ENCODE results near the gene PARVA.

DNA sequence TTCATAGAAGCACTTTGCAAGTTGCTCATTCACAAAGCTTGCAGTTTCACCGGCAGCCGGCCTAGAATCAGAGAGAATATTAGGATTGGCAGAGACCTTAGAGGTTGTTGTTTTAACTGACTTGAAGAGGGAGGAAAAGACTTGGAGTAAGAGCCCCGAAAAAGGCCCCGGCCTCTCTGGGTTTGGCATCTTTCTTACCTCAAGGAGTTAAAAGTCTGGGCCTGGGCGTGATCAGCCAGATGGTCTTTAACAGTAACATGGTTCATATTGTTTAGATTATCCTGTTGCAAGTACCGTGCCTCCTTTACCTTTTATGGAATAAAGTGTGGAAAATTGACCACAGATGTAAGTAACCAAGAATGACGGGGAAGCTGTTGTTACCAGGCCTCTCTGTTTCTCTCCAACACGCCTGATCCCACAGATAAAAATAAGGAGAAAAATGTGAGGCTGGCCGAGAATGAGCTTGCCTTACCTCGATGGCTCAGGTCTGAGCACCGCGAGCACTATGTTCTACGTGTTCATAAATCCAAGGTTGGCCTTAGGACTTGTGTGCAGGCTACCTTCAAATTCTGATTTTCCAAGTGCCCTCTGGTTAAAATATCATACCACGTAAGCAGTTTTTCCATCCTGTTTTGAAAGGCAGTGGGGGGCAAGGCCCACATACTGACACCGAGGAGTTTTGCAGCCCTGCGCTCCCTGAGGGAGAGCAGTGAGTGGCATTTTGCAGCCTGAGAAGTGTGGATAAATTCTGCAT lies 56.4 kb downstream of the PARVA start:
- TF ChIP-seq TCF4 (CRISPR knock-in tag; IDR thresholded peaks at IDR 0.05; ENCODE audit: borderline replicate concordance) (peak; percentile 38; the same call in 1 of the 2 replicates), CSDC2 (CRISPR knock-in tag; IDR thresholded peaks at IDR 0.05) (no peak), TOX (CRISPR knock-in tag; IDR thresholded peaks at IDR 0.05; ENCODE audit: borderline replicate concordance) (no peak), POU6F1 (CRISPR knock-in tag; IDR thresholded peaks at IDR 0.05; ENCODE audit: borderline replicate concordance, low read depth) (no peak), CREB5 (CRISPR knock-in tag; IDR thresholded peaks at IDR 0.05; ENCODE audit: low read depth) (no peak), PATZ1 (CRISPR knock-in tag; IDR thresholded peaks at IDR 0.05; ENCODE audit: borderline replicate concordance) (no peak), CSRNP3 (CRISPR knock-in tag; IDR thresholded peaks at IDR 0.05) (no peak), BACH2 (CRISPR knock-in tag; IDR thresholded peaks at IDR 0.05; ENCODE audit: borderline replicate concordance) (no peak), ZFP3 (CRISPR knock-in tag; IDR thresholded peaks at IDR 0.05) (no peak), OSR1 (CRISPR knock-in tag; IDR thresholded peaks at IDR 0.05) (no peak), ARNTL (CRISPR knock-in tag; IDR thresholded peaks at IDR 0.05; ENCODE audit: borderline replicate concordance, low read depth) (no peak)
